GM12878 (cell line): ENCODE data around the gene ALG8. TPM values are rescaled to one million over a fixed set of nuclear protein-coding genes. Genes with fewer than 3 reads are reported as not detected.

Experiments
- FOXK2 ChIP-seq: fragments of 450-650 bp; IDR thresholded peaks from 2 replicates; pipeline ENCODE4 v1.6.1; 2017; ENCODE audit warnings: mild to moderate bottlenecking, moderate library complexity
- GATAD2B ChIP-seq: fragments of 450-650 bp; conservative IDR thresholded peaks from 2 replicates; pipeline ENCODE4 v1.6.1; 2017; ENCODE audit warnings: low read depth, mild to moderate bottlenecking, moderate library complexity
- HCFC1 ChIP-seq: fragments of 150-350 bp; IDR thresholded peaks from 2 replicates; pipeline ENCODE4 v1.6.1; 2014; ENCODE audit warnings: low read length
- KLF5 ChIP-seq: fragments of 450-650 bp; IDR thresholded peaks from 2 replicates; pipeline ENCODE4 v1.6.1; 2014; ENCODE audit warnings: mild to moderate bottlenecking; ENCODE audit not compliant: partially characterized antibody
- MEF2A ChIP-seq: IDR thresholded peaks from 2 replicates; pipeline ENCODE4 v1.6.1; 2011; ENCODE audit warnings: low read depth, mild to moderate bottlenecking, low read length, moderate library complexity; ENCODE audit not compliant: insufficient read depth
- NFIC ChIP-seq: IDR thresholded peaks from 2 replicates; pipeline ENCODE4 v1.6.1; 2012; ENCODE audit warnings: low read depth, mild to moderate bottlenecking, inconsistent platforms, low read length, moderate library complexity
- NR2C1 ChIP-seq: fragments of 450-650 bp; IDR thresholded peaks from 2 replicates; pipeline ENCODE4 v1.6.1; 2017; ENCODE audit warnings: antibody characterized with exemption, mild to moderate bottlenecking, moderate library complexity
- NR2C2 ChIP-seq: IDR thresholded peaks from 2 replicates; pipeline ENCODE4 v1.6.1; 2011; ENCODE audit warnings: borderline replicate concordance, low read depth; ENCODE audit not compliant: control insufficient read depth, insufficient read length
- NR2F1 ChIP-seq: fragments of 450-650 bp; conservative IDR thresholded peaks from 2 replicates; pipeline ENCODE4 v1.6.1; 2017; ENCODE audit warnings: mild to moderate bottlenecking
- RELA ChIP-seq: fragments of 450-650 bp; IDR thresholded peaks from 2 replicates; pipeline ENCODE4 v1.8.0; 2014; ENCODE audit warnings: borderline replicate concordance; ENCODE audit not compliant: partially characterized antibody
- SP1 ChIP-seq: IDR thresholded peaks from one replicate; pipeline ENCODE4 v1.6.1; 2011; ENCODE audit warnings: low read depth, low read length
- SUZ12 ChIP-seq: fragments of 200-600 bp; sonication (generic); IDR thresholded peaks from one replicate; pipeline ENCODE4 v1.6.1; 2018; ENCODE audit warnings: antibody characterized with exemption, mild to moderate bottlenecking; ENCODE audit not compliant: unreplicated experiment
- TARDBP ChIP-seq: IDR thresholded peaks from 2 replicates; pipeline ENCODE4 v1.6.1; 2016; ENCODE audit warnings: borderline replicate concordance
- TBL1XR1 ChIP-seq: IDR thresholded peaks from 2 replicates; pipeline ENCODE4 v1.6.1; 2012; ENCODE audit warnings: low read depth, low read length, improper control_type of control experiment
- YY1 ChIP-seq: IDR thresholded peaks from 2 replicates; pipeline ENCODE4 v1.6.1; 2011; ENCODE audit warnings: low read depth, mild to moderate bottlenecking, low read length
- ZNF384 ChIP-seq: IDR thresholded peaks from 2 replicates; pipeline ENCODE4 v1.6.1; 2012; ENCODE audit warnings: low read depth, mild to moderate bottlenecking, low read length, improper control_type of control experiment, borderline replicate concordance
- polyA plus RNA-seq, 11 experiments: library from polyadenylated mRNA; depleted of rRNA in 4 of 11; unstranded in 6 of 11; stranded (reverse) in 5 of 11; fragments of >200 nt; fragmentation: Nextera tagmentation in 4 of 11; fragmentation: Illumina TruSeq in 1 of 11; extraction: Ambion mirVana in 4 of 11; extraction: Trizol in 1 of 11; gene quantifications; 1 replicate in 1 of 11; 2 replicates in 10 of 11; pipeline versions ENCODE4 v1.2.1 to v1.2.3, GENCODE V29; 2011 to 2016; ENCODE audit warnings: inconsistent platforms in 2 of 11, missing spikeins in 2 of 11, low read depth in 1 of 11
- total RNA-seq, 4 experiments: library from RNA; depleted of rRNA in 3 of 4; stranded (reverse); fragments of >200 nt in 3 of 4; fragmentation: Illumina TruSeq in 1 of 4; extraction: Trizol in 1 of 4; gene quantifications; 2 replicates each; pipeline versions ENCODE4 v1.2.1 to v1.2.3, GENCODE V29; 2013 to 2021
- TF ChIP-seq, protein P1 (sequence below): fragments of 450-650 bp; IDR thresholded peaks from 2 replicates; pipeline ENCODE4 v1.6.1; 2017; ENCODE audit warnings: borderline replicate concordance
- TF ChIP-seq, protein P2 (sequence below): fragments of 450-650 bp; IDR thresholded peaks from 2 replicates; pipeline ENCODE4 v1.6.1; 2016; ENCODE audit warnings: mild to moderate bottlenecking, moderate library complexity, borderline replicate concordance
- TF ChIP-seq, protein P3 (sequence below): fragments of 450-650 bp; IDR thresholded peaks from 2 replicates; pipeline ENCODE4 v1.6.1; 2014; ENCODE audit warnings: mild to moderate bottlenecking
- TF ChIP-seq, protein P4 (sequence below): IDR thresholded peaks from 2 replicates; pipeline ENCODE4 v1.6.1; 2012; ENCODE audit warnings: low read length, inconsistent platforms

The ALG8 gene
- total and polyA plus RNA-seq, 10 of the 15 experiments (the other 5 are each of a cell fraction or from before 2014, with no cell fraction given), result 45.7 to 105 (median 68.4) TPM

DNA sequence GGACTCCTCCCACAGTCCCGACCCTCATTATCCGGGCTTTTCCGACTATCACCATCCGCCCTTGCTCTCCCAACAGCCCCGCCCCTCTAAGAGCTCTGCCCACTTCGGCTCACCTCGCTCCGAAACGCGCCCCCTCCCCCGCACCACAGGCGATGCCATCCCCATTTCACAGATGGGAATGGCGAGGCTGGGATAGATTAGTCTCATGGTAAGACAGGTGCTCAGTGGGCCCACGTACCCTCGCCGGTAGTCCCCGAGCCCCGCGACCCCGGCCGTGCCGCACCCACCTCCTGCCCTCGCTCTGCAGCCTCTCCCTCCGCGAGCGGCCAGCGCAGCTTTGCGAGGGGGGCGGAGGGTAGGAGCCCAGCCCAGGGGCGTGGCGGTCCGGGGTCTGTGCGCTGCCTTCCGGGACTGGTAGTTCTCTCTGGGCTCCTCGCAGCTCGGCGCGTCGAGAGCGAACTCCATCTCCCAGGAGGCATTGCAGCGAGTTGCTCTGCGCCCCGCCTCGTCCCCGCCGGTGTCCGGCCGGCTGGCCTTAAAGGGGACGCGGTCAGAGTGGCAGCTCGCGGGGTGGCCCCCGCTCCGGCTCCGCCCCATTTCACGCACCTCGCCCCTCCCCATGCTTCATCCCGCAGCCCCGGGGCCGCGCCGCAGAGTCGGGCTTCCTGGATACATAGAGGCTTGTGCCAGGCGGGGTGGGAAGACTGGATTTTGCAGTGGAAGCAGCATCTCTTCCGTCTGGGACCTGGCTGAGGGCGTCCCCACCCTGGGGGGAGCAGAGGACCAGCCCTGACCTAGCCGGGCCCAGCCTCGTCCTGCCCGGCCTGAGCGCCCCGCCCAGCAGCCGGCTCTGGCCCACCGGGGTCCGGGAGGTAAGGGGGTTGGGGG lies 49.1 kb upstream of the ALG8 start, which contains the start of the genes KCTD21 and USP35 (continued):
- TF ChIP-seq, protein P1, sequence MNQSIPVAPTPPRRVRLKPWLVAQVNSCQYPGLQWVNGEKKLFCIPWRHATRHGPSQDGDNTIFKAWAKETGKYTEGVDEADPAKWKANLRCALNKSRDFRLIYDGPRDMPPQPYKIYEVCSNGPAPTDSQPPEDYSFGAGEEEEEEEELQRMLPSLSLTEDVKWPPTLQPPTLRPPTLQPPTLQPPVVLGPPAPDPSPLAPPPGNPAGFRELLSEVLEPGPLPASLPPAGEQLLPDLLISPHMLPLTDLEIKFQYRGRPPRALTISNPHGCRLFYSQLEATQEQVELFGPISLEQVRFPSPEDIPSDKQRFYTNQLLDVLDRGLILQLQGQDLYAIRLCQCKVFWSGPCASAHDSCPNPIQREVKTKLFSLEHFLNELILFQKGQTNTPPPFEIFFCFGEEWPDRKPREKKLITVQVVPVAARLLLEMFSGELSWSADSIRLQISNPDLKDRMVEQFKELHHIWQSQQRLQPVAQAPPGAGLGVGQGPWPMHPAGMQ, result no peak
- 0 out of 2 replicates have a peak, but pooled peaks have one; percentile 23 for TF ChIP-seq ZNF384
- no peak for TF ChIP-seq KLF5
- TF ChIP-seq SP1, result peak; percentile 86
- no peak for TF ChIP-seq MEF2A
- TF ChIP-seq SUZ12, result no peak
- 0 out of 2 replicates have a peak, but pooled peaks have one; percentile 83 for TF ChIP-seq TARDBP
- peak; percentile 61; the same call in 1 of the 2 replicates for TF ChIP-seq TBL1XR1
- TF ChIP-seq, protein P2, sequence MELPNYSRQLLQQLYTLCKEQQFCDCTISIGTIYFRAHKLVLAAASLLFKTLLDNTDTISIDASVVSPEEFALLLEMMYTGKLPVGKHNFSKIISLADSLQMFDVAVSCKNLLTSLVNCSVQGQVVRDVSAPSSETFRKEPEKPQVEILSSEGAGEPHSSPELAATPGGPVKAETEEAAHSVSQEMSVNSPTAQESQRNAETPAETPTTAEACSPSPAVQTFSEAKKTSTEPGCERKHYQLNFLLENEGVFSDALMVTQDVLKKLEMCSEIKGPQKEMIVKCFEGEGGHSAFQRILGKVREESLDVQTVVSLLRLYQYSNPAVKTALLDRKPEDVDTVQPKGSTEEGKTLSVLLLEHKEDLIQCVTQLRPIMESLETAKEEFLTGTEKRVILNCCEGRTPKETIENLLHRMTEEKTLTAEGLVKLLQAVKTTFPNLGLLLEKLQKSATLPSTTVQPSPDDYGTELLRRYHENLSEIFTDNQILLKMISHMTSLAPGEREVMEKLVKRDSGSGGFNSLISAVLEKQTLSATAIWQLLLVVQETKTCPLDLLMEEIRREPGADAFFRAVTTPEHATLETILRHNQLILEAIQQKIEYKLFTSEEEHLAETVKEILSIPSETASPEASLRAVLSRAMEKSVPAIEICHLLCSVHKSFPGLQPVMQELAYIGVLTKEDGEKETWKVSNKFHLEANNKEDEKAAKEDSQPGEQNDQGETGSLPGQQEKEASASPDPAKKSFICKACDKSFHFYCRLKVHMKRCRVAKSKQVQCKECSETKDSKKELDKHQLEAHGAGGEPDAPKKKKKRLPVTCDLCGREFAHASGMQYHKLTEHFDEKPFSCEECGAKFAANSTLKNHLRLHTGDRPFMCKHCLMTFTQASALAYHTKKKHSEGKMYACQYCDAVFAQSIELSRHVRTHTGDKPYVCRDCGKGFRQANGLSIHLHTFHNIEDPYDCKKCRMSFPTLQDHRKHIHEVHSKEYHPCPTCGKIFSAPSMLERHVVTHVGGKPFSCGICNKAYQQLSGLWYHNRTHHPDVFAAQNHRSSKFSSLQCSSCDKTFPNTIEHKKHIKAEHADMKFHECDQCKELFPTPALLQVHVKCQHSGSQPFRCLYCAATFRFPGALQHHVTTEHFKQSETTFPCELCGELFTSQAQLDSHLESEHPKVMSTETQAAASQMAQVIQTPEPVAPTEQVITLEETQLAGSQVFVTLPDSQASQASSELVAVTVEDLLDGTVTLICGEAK, result no peak; the same call in 1 of the 2 replicates
- TF ChIP-seq, protein P3, sequence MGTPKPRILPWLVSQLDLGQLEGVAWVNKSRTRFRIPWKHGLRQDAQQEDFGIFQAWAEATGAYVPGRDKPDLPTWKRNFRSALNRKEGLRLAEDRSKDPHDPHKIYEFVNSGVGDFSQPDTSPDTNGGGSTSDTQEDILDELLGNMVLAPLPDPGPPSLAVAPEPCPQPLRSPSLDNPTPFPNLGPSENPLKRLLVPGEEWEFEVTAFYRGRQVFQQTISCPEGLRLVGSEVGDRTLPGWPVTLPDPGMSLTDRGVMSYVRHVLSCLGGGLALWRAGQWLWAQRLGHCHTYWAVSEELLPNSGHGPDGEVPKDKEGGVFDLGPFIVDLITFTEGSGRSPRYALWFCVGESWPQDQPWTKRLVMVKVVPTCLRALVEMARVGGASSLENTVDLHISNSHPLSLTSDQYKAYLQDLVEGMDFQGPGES, result no peak
- no peak for TF ChIP-seq FOXK2
- no peak for TF ChIP-seq YY1
- peak; percentile 79 for TF ChIP-seq NR2C1
- TF ChIP-seq RELA, result peak; percentile 23
- peak; percentile 98 for TF ChIP-seq HCFC1
- TF ChIP-seq NFIC, result no peak
- peak; percentile 54 for TF ChIP-seq GATAD2B
- TF ChIP-seq, protein P4, sequence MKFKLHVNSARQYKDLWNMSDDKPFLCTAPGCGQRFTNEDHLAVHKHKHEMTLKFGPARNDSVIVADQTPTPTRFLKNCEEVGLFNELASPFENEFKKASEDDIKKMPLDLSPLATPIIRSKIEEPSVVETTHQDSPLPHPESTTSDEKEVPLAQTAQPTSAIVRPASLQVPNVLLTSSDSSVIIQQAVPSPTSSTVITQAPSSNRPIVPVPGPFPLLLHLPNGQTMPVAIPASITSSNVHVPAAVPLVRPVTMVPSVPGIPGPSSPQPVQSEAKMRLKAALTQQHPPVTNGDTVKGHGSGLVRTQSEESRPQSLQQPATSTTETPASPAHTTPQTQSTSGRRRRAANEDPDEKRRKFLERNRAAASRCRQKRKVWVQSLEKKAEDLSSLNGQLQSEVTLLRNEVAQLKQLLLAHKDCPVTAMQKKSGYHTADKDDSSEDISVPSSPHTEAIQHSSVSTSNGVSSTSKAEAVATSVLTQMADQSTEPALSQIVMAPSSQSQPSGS, result no peak
- TF ChIP-seq NR2C2, result no peak
- peak; percentile 46; the same call in 1 of the 2 replicates for TF ChIP-seq NR2F1
